GM18526 (cell line): Measurements from ENCODE around the gene LRRK2.

Experiments
- POLR2A ChIP-seq: IDR thresholded peaks from 3 replicates; pipeline ENCODE4 v1.6.1; 2011; ENCODE audit not compliant: insufficient read length; ENCODE audit errors: extremely low read depth

LRRK2 gene

GRCh38 chr12:40224439-40225291 lies at the start of gene LRRK2:
LRRK2 (plus strand) TSS chr12:40224997; CDS start chr12:40225132, 135 bp downstream.
- peak; percentile 42 for TF ChIP-seq POLR2A

GRCh38 chr12:40175045-40175444 lies 49.8 kb upstream of the LRRK2 start:
- no peak for TF ChIP-seq POLR2A

GRCh38 chr12:40175489-40175888 lies 49.3 kb upstream of the LRRK2 start:
- no peak for TF ChIP-seq POLR2A

GRCh38 chr12:40178701-40179100 lies 46.1 kb upstream of the LRRK2 start:
- no peak for TF ChIP-seq POLR2A

- TF ChIP-seq POLR2A, result no peak
Observed at GRCh38 chr12:40181490-40181889, 43.3 kb upstream of the LRRK2 start.

GRCh38 chr12:40183715-40184114 lies 41.1 kb upstream of the LRRK2 start:
- no peak for TF ChIP-seq POLR2A

GRCh38 chr12:40184493-40185302 lies 40.1 kb upstream of the LRRK2 start:
- TF ChIP-seq POLR2A, result no peak

- no peak for TF ChIP-seq POLR2A
Observed at GRCh38 chr12:40185303-40185693, 39.5 kb upstream of the LRRK2 start.

- no peak for TF ChIP-seq POLR2A
Observed at GRCh38 chr12:40188558-40189320, 36.1 kb upstream of the LRRK2 start.

GRCh38 chr12:40192704-40193255 lies 32.0 kb upstream of the LRRK2 start:
- no peak for TF ChIP-seq POLR2A

- TF ChIP-seq POLR2A, result no peak
Observed at GRCh38 chr12:40194846-40195245, 30.0 kb upstream of the LRRK2 start.

- TF ChIP-seq POLR2A, result no peak
Observed at GRCh38 chr12:40197590-40197989, 27.2 kb upstream of the LRRK2 start.

- TF ChIP-seq POLR2A, result no peak
Observed at GRCh38 chr12:40198601-40199000, 26.2 kb upstream of the LRRK2 start.

GRCh38 chr12:40202095-40203059 lies 22.4 kb upstream of the LRRK2 start:
- TF ChIP-seq POLR2A, result no peak

- no peak for TF ChIP-seq POLR2A
Observed at GRCh38 chr12:40203060-40203430, 21.8 kb upstream of the LRRK2 start.

- no peak for TF ChIP-seq POLR2A
Observed at GRCh38 chr12:40204337-40204736, 20.5 kb upstream of the LRRK2 start.
